Liver (tissue), 3 donors: Measurements from ENCODE around the gene PITPNC1.

ENCODE experiments used
- EGR1 ChIP-seq, 2 donors: IDR thresholded peaks; 2 replicates each; pipeline ENCODE4 v1.6.1; 2016 to 2018; ENCODE audit warnings: antibody characterized with exemption in 2 of 2, low read depth in 2 of 2
- FOXA1 ChIP-seq: IDR thresholded peaks from 2 replicates; pipeline ENCODE4 v1.6.1; 2016; ENCODE audit warnings: antibody characterized with exemption
- GABPA ChIP-seq, 2 donors: IDR thresholded peaks in 1 of 2; conservative IDR thresholded peaks in 1 of 2; 2 replicates each; pipeline ENCODE4 v1.6.1; 2016; ENCODE audit warnings: antibody characterized with exemption in 2 of 2, mild to moderate bottlenecking in 1 of 2, moderate library complexity in 1 of 2
- JUND ChIP-seq, 2 donors: IDR thresholded peaks; 2 replicates each; pipeline ENCODE4 v1.6.1; 2016; ENCODE audit warnings: antibody characterized with exemption in 2 of 2
- RAD21 ChIP-seq, 2 donors: IDR thresholded peaks; 2 replicates each; pipeline ENCODE4 v1.6.1; 2016; ENCODE audit warnings: antibody characterized with exemption in 2 of 2, mild to moderate bottlenecking in 2 of 2
- RXRA ChIP-seq, 2 donors: IDR thresholded peaks; 2 replicates each; pipeline ENCODE4 v1.6.1; 2017 to 2018; ENCODE audit warnings: antibody characterized with exemption in 2 of 2, mild to moderate bottlenecking in 1 of 2
- SP1 ChIP-seq: IDR thresholded peaks from 2 replicates; pipeline ENCODE4 v1.6.1; 2018; ENCODE audit warnings: antibody characterized with exemption, mild to moderate bottlenecking
- TAF1 ChIP-seq: conservative IDR thresholded peaks from 2 replicates; pipeline ENCODE4 v1.6.1; 2016; ENCODE audit warnings: antibody characterized with exemption, mild to moderate bottlenecking
- YY1 ChIP-seq: IDR thresholded peaks from 2 replicates; pipeline ENCODE4 v1.6.1; 2016; ENCODE audit warnings: antibody characterized with exemption, mild to moderate bottlenecking
- TF ChIP-seq, protein P1 (sequence below): fragments of 150-350 bp; IDR thresholded peaks from 2 replicates; pipeline ENCODE4 v1.5.1; 2017; ENCODE audit warnings: improper control_type of control experiment, low read depth, low read length; ENCODE audit not compliant: missing input control
- TF ChIP-seq, protein P2 (sequence below): IDR thresholded peaks from 2 replicates; pipeline ENCODE4 v1.6.1; 2016; ENCODE audit warnings: antibody characterized with exemption
- TF ChIP-seq, protein P3 (sequence below): IDR thresholded peaks from 2 replicates; pipeline ENCODE4 v1.6.1; 2016; ENCODE audit warnings: antibody characterized with exemption
- TF ChIP-seq, protein P4 (sequence below): IDR thresholded peaks from 2 replicates; pipeline ENCODE4 v1.6.1; 2016; ENCODE audit warnings: antibody characterized with exemption
- TF ChIP-seq, protein P5 (sequence below): IDR thresholded peaks from 2 replicates; pipeline ENCODE4 v1.6.1; 2016; ENCODE audit warnings: antibody characterized with exemption, mild to moderate bottlenecking
- donor health status: healthy.
- donor health status: healthy.

DNA sequence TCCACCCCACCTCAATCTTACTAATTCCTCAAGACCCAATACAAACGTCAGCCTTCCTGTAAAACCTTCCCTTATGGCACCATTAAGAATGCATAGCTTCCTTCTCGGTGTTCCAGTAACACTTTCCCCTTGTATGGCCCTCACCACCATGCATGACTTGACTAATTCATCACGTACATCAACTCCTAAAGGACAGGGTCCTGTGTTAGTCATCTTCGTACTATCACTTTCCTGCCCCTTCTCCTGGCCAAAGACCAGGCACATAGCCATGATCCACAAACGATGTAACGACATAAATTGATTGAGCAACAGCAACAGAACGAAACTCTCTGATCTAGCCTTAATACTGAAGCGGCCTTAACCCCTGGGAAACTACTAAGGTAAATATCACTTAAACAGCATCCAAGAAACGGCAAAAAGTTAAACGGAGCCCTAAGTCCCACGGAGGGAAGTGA lies 11.3 kb upstream of the PITPNC1 start:
- TF ChIP-seq, protein P1, sequence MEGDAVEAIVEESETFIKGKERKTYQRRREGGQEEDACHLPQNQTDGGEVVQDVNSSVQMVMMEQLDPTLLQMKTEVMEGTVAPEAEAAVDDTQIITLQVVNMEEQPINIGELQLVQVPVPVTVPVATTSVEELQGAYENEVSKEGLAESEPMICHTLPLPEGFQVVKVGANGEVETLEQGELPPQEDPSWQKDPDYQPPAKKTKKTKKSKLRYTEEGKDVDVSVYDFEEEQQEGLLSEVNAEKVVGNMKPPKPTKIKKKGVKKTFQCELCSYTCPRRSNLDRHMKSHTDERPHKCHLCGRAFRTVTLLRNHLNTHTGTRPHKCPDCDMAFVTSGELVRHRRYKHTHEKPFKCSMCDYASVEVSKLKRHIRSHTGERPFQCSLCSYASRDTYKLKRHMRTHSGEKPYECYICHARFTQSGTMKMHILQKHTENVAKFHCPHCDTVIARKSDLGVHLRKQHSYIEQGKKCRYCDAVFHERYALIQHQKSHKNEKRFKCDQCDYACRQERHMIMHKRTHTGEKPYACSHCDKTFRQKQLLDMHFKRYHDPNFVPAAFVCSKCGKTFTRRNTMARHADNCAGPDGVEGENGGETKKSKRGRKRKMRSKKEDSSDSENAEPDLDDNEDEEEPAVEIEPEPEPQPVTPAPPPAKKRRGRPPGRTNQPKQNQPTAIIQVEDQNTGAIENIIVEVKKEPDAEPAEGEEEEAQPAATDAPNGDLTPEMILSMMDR: no peak
- no peak for TF ChIP-seq TAF1
- TF ChIP-seq, protein P2, sequence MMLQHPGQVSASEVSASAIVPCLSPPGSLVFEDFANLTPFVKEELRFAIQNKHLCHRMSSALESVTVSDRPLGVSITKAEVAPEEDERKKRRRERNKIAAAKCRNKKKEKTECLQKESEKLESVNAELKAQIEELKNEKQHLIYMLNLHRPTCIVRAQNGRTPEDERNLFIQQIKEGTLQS: no peak
- no peak for TF ChIP-seq RAD21 (IDR thresholded peaks at IDR 0.05)
- TF ChIP-seq JUND (IDR thresholded peaks at IDR 0.05): no peak
- TF ChIP-seq RXRA (IDR thresholded peaks at IDR 0.05): no peak
- TF ChIP-seq, protein P3, sequence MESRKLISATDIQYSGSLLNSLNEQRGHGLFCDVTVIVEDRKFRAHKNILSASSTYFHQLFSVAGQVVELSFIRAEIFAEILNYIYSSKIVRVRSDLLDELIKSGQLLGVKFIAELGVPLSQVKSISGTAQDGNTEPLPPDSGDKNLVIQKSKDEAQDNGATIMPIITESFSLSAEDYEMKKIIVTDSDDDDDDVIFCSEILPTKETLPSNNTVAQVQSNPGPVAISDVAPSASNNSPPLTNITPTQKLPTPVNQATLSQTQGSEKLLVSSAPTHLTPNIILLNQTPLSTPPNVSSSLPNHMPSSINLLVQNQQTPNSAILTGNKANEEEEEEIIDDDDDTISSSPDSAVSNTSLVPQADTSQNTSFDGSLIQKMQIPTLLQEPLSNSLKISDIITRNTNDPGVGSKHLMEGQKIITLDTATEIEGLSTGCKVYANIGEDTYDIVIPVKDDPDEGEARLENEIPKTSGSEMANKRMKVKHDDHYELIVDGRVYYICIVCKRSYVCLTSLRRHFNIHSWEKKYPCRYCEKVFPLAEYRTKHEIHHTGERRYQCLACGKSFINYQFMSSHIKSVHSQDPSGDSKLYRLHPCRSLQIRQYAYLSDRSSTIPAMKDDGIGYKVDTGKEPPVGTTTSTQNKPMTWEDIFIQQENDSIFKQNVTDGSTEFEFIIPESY: no peak
- TF ChIP-seq GABPA (IDR thresholded peaks at IDR 0.05 in 1 of 2, conservative IDR thresholded peaks at IDR 0.05 in 1 of 2): no peak
- TF ChIP-seq EGR1 (IDR thresholded peaks at IDR 0.05; ENCODE audit: low read depth in 2 of 2): no peak
- TF ChIP-seq SP1: no peak
- TF ChIP-seq, protein P4, sequence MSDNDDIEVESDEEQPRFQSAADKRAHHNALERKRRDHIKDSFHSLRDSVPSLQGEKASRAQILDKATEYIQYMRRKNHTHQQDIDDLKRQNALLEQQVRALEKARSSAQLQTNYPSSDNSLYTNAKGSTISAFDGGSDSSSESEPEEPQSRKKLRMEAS: no peak
- no peak for TF ChIP-seq YY1
- TF ChIP-seq FOXA1: no peak
- TF ChIP-seq, protein P5, sequence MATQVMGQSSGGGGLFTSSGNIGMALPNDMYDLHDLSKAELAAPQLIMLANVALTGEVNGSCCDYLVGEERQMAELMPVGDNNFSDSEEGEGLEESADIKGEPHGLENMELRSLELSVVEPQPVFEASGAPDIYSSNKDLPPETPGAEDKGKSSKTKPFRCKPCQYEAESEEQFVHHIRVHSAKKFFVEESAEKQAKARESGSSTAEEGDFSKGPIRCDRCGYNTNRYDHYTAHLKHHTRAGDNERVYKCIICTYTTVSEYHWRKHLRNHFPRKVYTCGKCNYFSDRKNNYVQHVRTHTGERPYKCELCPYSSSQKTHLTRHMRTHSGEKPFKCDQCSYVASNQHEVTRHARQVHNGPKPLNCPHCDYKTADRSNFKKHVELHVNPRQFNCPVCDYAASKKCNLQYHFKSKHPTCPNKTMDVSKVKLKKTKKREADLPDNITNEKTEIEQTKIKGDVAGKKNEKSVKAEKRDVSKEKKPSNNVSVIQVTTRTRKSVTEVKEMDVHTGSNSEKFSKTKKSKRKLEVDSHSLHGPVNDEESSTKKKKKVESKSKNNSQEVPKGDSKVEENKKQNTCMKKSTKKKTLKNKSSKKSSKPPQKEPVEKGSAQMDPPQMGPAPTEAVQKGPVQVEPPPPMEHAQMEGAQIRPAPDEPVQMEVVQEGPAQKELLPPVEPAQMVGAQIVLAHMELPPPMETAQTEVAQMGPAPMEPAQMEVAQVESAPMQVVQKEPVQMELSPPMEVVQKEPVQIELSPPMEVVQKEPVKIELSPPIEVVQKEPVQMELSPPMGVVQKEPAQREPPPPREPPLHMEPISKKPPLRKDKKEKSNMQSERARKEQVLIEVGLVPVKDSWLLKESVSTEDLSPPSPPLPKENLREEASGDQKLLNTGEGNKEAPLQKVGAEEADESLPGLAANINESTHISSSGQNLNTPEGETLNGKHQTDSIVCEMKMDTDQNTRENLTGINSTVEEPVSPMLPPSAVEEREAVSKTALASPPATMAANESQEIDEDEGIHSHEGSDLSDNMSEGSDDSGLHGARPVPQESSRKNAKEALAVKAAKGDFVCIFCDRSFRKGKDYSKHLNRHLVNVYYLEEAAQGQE: no peak
